HCT116 (cell line): ENCODE results near the gene DIP2C. TPM values are rescaled to one million over a fixed set of nuclear protein-coding genes. Genes with fewer than 3 reads are reported as not detected.
A peak's percentile ranks its signal among the peaks of the same experiment; 100 is the strongest.

Source experiments
- ATAC-seq: fragments of 200-7000 bp; cut with Tn5 transposase; 2 replicates; pipeline ENCODE4 v1.9.1; 2020; ENCODE audit warnings: mild to moderate bottlenecking, moderate library complexity
- BruUV-seq: library from RNA; stranded (reverse); fragments of 400-500 nt; replicated peaks from 2 replicates; lab custom pipeline; 2021; lab: Mats Ljungman, UMichigan
- CTCF ChIA-PET: fragments of 300-600 bp; sonication (Branson Sonifier 250); formaldehyde crosslinking; loops from one replicate; lab custom pipeline; 2021; ENCODE audit warnings: antibody characterized with exemption; lab: Charles Lee
- POLR2A ChIA-PET: fragments of 300-600, 350-600 bp; sonication (Branson Sonifier 250); formaldehyde crosslinking; loops from one replicate; lab custom pipeline; 2021; ENCODE audit warnings: antibody characterized with exemption; lab: Charles Lee
- RAD21 ChIA-PET, 2 experiments: fragments of 300-600 bp; sonication (Branson Sonifier 250); formaldehyde crosslinking; loops; one replicate each; lab custom pipeline; 2023; ENCODE audit warnings: low total read pairs in 2 of 2; ENCODE audit not compliant: uncharacterized antibody in 2 of 2, unreplicated experiment in 2 of 2, low non-redundant PET in 1 of 2; lab: Charles Lee
- DNase-seq: peaks from one replicate; pipeline ENCODE4 v3.0.0-alpha.2; 2010; ENCODE audit warnings: low read depth, low spot score
- H2AFZ ChIP-seq: fragments of 200-600 bp; shearing (Covaris generic), sonication (generic); 2 replicates; pipeline ENCODE4 v1.6.1; 2017; ENCODE audit warnings: low read depth, mixed run types, mixed read lengths, antibody characterized with exemption, low read length; ENCODE audit not compliant: poor library complexity, severe bottlenecking
- H3K27ac ChIP-seq: 2 replicates; pipeline ENCODE4 v1.5.1; 2012; ENCODE audit warnings: low read depth, low read length
- H3K27me3 ChIP-seq: fragments of 200-600 bp; sonication (generic); 2 replicates; pipeline ENCODE4 v1.6.1; 2016; ENCODE audit warnings: mixed run types, low read length, mixed read lengths; ENCODE audit not compliant: insufficient read depth
- H3K36me3 ChIP-seq, 2 experiments: fragments of 200-500 bp in 1 of 2; fragments of 200-600 bp in 1 of 2; sonication (Bioruptor generic) in 1 of 2; sonication (generic) in 1 of 2; 2 replicates each; pipeline versions ENCODE4 v1.5.1 to v1.6.1; 2014 to 2016; ENCODE audit warnings: low read length in 2 of 2, inconsistent platforms in 1 of 2, mixed read lengths in 1 of 2, mixed run types in 1 of 2; ENCODE audit not compliant: insufficient read depth in 2 of 2, control insufficient read depth in 1 of 2
- H3K4me1 ChIP-seq, 2 experiments: fragments of 200-600 bp in 1 of 2; sonication (generic) in 1 of 2; 2 replicates each; pipeline versions ENCODE4 v1.5.1 to v1.6.1; 2012 to 2017; ENCODE audit warnings: low read length in 2 of 2, inconsistent platforms in 1 of 2, mild to moderate bottlenecking in 1 of 2, mixed read lengths in 1 of 2, mixed run types in 1 of 2, moderate library complexity in 1 of 2; ENCODE audit not compliant: insufficient read depth in 2 of 2, control insufficient read depth in 1 of 2
- H3K4me2 ChIP-seq: fragments of 200-600 bp; sonication (generic); 2 replicates; pipeline ENCODE4 v1.6.1; 2017; ENCODE audit warnings: mixed run types, low read length, mixed read lengths
- H3K4me3 ChIP-seq, 2 experiments: fragments of 200-600 bp in 1 of 2; sonication (generic) in 1 of 2; replicated peaks in 1 of 2; 2 replicates each; pipeline ENCODE4 v1.5.1; 2011 to 2016; ENCODE audit warnings: low read length in 2 of 2, control low read depth in 1 of 2, low read depth in 1 of 2, mild to moderate bottlenecking in 1 of 2, mixed read lengths in 1 of 2, mixed run types in 1 of 2
- H3K79me2 ChIP-seq: fragments of 200-600 bp; sonication (generic); 2 replicates; pipeline ENCODE4 v1.6.1; 2017; ENCODE audit warnings: mild to moderate bottlenecking, mixed run types, low read length, moderate library complexity, mixed read lengths; ENCODE audit not compliant: insufficient read depth
- H3K9ac ChIP-seq: fragments of 200-600 bp; sonication (generic); 2 replicates; pipeline ENCODE4 v1.6.1; 2016; ENCODE audit warnings: low read length, mixed read lengths
- H3K9me2 ChIP-seq: fragments of 200-600 bp; sonication (generic), shearing (Covaris generic); 2 replicates; pipeline ENCODE4 v1.6.1; 2017; ENCODE audit warnings: mixed run types, mild to moderate bottlenecking, moderate library complexity; ENCODE audit not compliant: insufficient read depth
- H3K9me3 ChIP-seq, 2 experiments: fragments of 200-500 bp in 1 of 2; fragments of 200-600 bp in 1 of 2; sonication (Bioruptor generic) in 1 of 2; sonication (generic) in 1 of 2; 2 replicates each; pipeline ENCODE4 v1.6.1; 2014 to 2017; ENCODE audit warnings: low read length in 2 of 2, mixed read lengths in 2 of 2, inconsistent platforms in 1 of 2, low read depth in 1 of 2, mild to moderate bottlenecking in 1 of 2, mixed run types in 1 of 2, moderate library complexity in 1 of 2; ENCODE audit not compliant: control insufficient read depth in 1 of 2, insufficient read depth in 1 of 2
- H4K20me1 ChIP-seq: fragments of 200-600 bp; sonication (generic), shearing (Covaris generic); 2 replicates; pipeline ENCODE4 v1.6.1; 2017; ENCODE audit warnings: mixed run types, mild to moderate bottlenecking, moderate library complexity; ENCODE audit not compliant: insufficient read depth
- CBX3 ChIP-seq: IDR thresholded peaks from 2 replicates; pipeline ENCODE4 v1.6.1; 2012; ENCODE audit warnings: low read depth
- CEBPB ChIP-seq: IDR thresholded peaks from 2 replicates; pipeline ENCODE4 v1.6.1; 2012; ENCODE audit warnings: low read depth
- CTCF ChIP-seq, 3 experiments: fragments of 200-600 bp in 1 of 3; sonication (generic) in 1 of 3; IDR thresholded peaks in 2 of 3; conservative IDR thresholded peaks in 1 of 3; 2 replicates each; pipeline ENCODE4 v1.5.1; 2012 to 2017; ENCODE audit warnings: low read depth in 2 of 3, low read length in 2 of 3, antibody characterized with exemption in 1 of 3, borderline replicate concordance in 1 of 3, control low read depth in 1 of 3, mild to moderate bottlenecking in 1 of 3, mixed read lengths in 1 of 3, mixed run types in 1 of 3, moderate library complexity in 1 of 3; ENCODE audit not compliant: insufficient read depth in 1 of 3
- ELF1 ChIP-seq: IDR thresholded peaks from 2 replicates; pipeline ENCODE4 v1.6.1; 2012; ENCODE audit warnings: low read depth, borderline replicate concordance
- RAD21 ChIP-seq: IDR thresholded peaks from 2 replicates; pipeline ENCODE4 v1.6.1; 2012; ENCODE audit warnings: low read depth, mild to moderate bottlenecking
- SIN3A ChIP-seq: IDR thresholded peaks from 2 replicates; pipeline ENCODE4 v1.6.1; 2012; ENCODE audit warnings: low read depth
- TCF7L2 ChIP-seq: IDR thresholded peaks from 2 replicates; pipeline ENCODE4 v1.7.0; 2011; ENCODE audit warnings: borderline replicate concordance, inconsistent platforms; ENCODE audit not compliant: insufficient read depth, insufficient read length; ENCODE audit errors: extremely low read depth
- YY1 ChIP-seq: IDR thresholded peaks from 2 replicates; pipeline ENCODE4 v1.6.1; 2011; ENCODE audit warnings: low read length, low read depth, moderate library complexity, mild to moderate bottlenecking; ENCODE audit not compliant: insufficient replicate concordance; ENCODE audit errors: extremely low read depth
- intact Hi-C: fragments of 100-400 bp; cut with micrococcal nuclease; formaldehyde crosslinking; loops from 2 replicates; pipeline ENCODE4 v1.10.0; 2022
- total RNA-seq: library from RNA; stranded (reverse); gene quantifications from one replicate; pipeline ENCODE4 v1.2.1, GENCODE V29; 2021; ENCODE audit not compliant: unreplicated experiment

DIP2C gene
- total RNA-seq, 1 experiment from 2014 or later = 15.4 TPM

- BruUV-seq = no TSS peak
- Histone ChIP-seq H3K9me2 (no peaks in the 10 kb centered on the region), H2AFZ (no peak overlapping the region), H3K27me3 (no peaks in the 10 kb centered on the region), H3K36me3 (no peaks in the 10 kb centered on the region), H4K20me1 (no peaks in the 10 kb centered on the region), H3K4me3 (no peak overlapping the region), H3K4me1 (peaks cover 0 to 12% of the 10 kb centered on the region in 2 experiments; a peak in 2 of 4 replicates), H3K27ac (no peak overlapping the region), H3K79me2 (no peaks in the 10 kb centered on the region), H3K9ac (no peak overlapping the region), H3K4me2 (peak overlapping the region; percentile 9; the same call in 1 of the 2 replicates), H3K9me3 (no peaks in the 10 kb centered on the region)
- ATAC-seq = peak; percentile 96
- ChIA-PET RAD21 (no interaction called here), POLR2A (no interaction called here), CTCF (interaction anchor here (1.1 to 1.6 kb wide), 4 partner anchors 10 to 57 kb away, joined by 3 to 7 read pairs (median 4); no protein-coding TSS in a partner anchor)
- peak; percentile 53 for DNase-seq
- intact Hi-C loops = no loop called here
- TF ChIP-seq CBX3 = peak; percentile 30; the same call in 1 of the 2 replicates
- peak; percentile 36 to 79 (median 65); a peak in 5 of 6 replicates for TF ChIP-seq CTCF (IDR thresholded peaks at IDR 0.05 in 2 of 3, conservative IDR thresholded peaks at IDR 0.05 in 1 of 3; ENCODE audit: borderline replicate concordance in 1 of 3, insufficient read depth in 1 of 3, low read depth in 2 of 3, low read length in 2 of 3)
- TF ChIP-seq TCF7L2 = peak; percentile 39
- peak; percentile 43; the same call in 1 of the 2 replicates for TF ChIP-seq RAD21
- no peak for TF ChIP-seq SIN3A
- TF ChIP-seq ELF1 = peak; percentile 30; the same call in 1 of the 2 replicates
- TF ChIP-seq YY1 = no peak
- TF ChIP-seq CEBPB = no peak
Observed at GRCh38 chr10:287814-288213, 401.7 kb downstream of the DIP2C start.
